Umbilical cord (tissue), 2 donors: ENCODE data around the gene SPRYD7. TPM values are rescaled to one million over a fixed set of nuclear protein-coding genes. Genes with fewer than 3 reads are reported as not detected.
"Not testable (repeated sequence)": the region's sequence is repeated elsewhere in the genome, so short reads cannot be mapped to it uniquely, and the experiment has no call there.

Source experiments
- DNase-seq: peaks from one replicate; pipeline ENCODE4 v3.0.0-alpha.2; 2015; ENCODE audit warnings: low spot score
- total RNA-seq: library from RNA; depleted of rRNA; stranded (reverse); fragments of >200 nt; gene quantifications from one replicate; pipeline ENCODE4 v1.2.3, GENCODE V29; 2014; ENCODE audit warnings: low replicate concordance; ENCODE audit not compliant: insufficient read depth

SPRYD7 gene
- total RNA-seq, 1 donor from 2014 or later, result 10.4 TPM

GRCh38 chr13:49933511-49933910 lies 2.6 kb downstream of the SPRYD7 start:
- DNase-seq, result no peak

GRCh38 chr13:49932868-49933267 lies 3.3 kb downstream of the SPRYD7 start:
- DNase-seq, result no peak

GRCh38 chr13:49932066-49932465 lies 4.1 kb downstream of the SPRYD7 start:
- DNase-seq, result no peak

- no peak for DNase-seq
These were observed 8.4 kb downstream of the SPRYD7 start for GRCh38 chr13:49927755-49928154.

- DNase-seq, result no peak
These were observed 10.2 kb downstream of the SPRYD7 start for GRCh38 chr13:49925881-49926418.

GRCh38 chr13:49922301-49922700 lies 13.8 kb downstream of the SPRYD7 start:
- no peak for DNase-seq

- DNase-seq, result not testable (repeated sequence)
These were observed 15.2 kb downstream of the SPRYD7 start for GRCh38 chr13:49920969-49921368.

GRCh38 chr13:49918106-49918505 lies 18.0 kb downstream of the SPRYD7 start:
- not testable (repeated sequence) for DNase-seq

GRCh38 chr13:49914947-49915346 lies 21.2 kb downstream of the SPRYD7 start:
- DNase-seq, result no peak

- no peak for DNase-seq
These were observed 27.5 kb downstream of the SPRYD7 start for GRCh38 chr13:49908637-49909036.

- DNase-seq, result no peak
These were observed 31.2 kb downstream of the SPRYD7 start for GRCh38 chr13:49904729-49905456.

GRCh38 chr13:49898792-49899191 lies 37.3 kb downstream of the SPRYD7 start:
- no peak for DNase-seq

GRCh38 chr13:49897713-49898112 lies 38.4 kb downstream of the SPRYD7 start:
- DNase-seq, result no peak

GRCh38 chr13:49895826-49896225 lies 40.3 kb downstream of the SPRYD7 start:
- DNase-seq, result no peak

- no peak for DNase-seq
These were observed 42.5 kb downstream of the SPRYD7 start for GRCh38 chr13:49893591-49893990.

- no peak for DNase-seq
These were observed 45.8 kb downstream of the SPRYD7 start for GRCh38 chr13:49890376-49890775.

- no peak for DNase-seq
These were observed 57.5 kb downstream of the SPRYD7 start for GRCh38 chr13:49878682-49879081.

- no peak for DNase-seq
These were observed 58.4 kb downstream of the SPRYD7 start for GRCh38 chr13:49877629-49878218.

GRCh38 chr13:49874430-49874829 lies 61.7 kb downstream of the SPRYD7 start:
- DNase-seq, result no peak

GRCh38 chr13:49869519-49869918 lies 66.6 kb downstream of the SPRYD7 start:
- peak; percentile 14 for DNase-seq

- DNase-seq, result no peak
These were observed 68.3 kb downstream of the SPRYD7 start for GRCh38 chr13:49867834-49868233.

GRCh38 chr13:49865218-49865617 lies 70.9 kb downstream of the SPRYD7 start:
- DNase-seq, result no peak

- no peak for DNase-seq
These were observed 71.6 kb downstream of the SPRYD7 start for GRCh38 chr13:49864509-49864908.
